ENCODE results near the gene ZFR2.

DNA sequence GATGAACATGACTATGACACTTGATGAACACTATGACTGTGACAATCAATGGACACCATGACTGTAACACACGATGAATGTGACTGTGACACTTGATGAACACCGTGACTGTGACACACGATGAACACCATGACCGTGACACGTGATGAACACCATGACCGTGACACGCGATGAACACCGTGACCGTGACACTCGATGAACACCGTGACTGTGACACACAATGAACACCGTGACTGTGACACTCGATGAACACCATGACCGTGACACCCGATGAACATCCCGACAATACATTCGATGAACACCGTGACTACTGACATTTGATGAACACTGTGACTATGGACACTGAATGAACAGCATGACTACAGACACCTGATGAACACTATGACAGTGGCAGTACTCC is 30.9 kb downstream of the ZFR2 start:
- TF ChIP-seq, protein P1, sequence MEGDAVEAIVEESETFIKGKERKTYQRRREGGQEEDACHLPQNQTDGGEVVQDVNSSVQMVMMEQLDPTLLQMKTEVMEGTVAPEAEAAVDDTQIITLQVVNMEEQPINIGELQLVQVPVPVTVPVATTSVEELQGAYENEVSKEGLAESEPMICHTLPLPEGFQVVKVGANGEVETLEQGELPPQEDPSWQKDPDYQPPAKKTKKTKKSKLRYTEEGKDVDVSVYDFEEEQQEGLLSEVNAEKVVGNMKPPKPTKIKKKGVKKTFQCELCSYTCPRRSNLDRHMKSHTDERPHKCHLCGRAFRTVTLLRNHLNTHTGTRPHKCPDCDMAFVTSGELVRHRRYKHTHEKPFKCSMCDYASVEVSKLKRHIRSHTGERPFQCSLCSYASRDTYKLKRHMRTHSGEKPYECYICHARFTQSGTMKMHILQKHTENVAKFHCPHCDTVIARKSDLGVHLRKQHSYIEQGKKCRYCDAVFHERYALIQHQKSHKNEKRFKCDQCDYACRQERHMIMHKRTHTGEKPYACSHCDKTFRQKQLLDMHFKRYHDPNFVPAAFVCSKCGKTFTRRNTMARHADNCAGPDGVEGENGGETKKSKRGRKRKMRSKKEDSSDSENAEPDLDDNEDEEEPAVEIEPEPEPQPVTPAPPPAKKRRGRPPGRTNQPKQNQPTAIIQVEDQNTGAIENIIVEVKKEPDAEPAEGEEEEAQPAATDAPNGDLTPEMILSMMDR (IDR thresholded peaks at IDR 0.05 in 4 of 5, conservative IDR thresholded peaks at IDR 0.05 in 1 of 5) = no peak
- no peak for TF ChIP-seq POLR2A (IDR thresholded peaks at IDR 0.05)
